Measurements from ENCODE around the gene MEX3A.

DNA sequence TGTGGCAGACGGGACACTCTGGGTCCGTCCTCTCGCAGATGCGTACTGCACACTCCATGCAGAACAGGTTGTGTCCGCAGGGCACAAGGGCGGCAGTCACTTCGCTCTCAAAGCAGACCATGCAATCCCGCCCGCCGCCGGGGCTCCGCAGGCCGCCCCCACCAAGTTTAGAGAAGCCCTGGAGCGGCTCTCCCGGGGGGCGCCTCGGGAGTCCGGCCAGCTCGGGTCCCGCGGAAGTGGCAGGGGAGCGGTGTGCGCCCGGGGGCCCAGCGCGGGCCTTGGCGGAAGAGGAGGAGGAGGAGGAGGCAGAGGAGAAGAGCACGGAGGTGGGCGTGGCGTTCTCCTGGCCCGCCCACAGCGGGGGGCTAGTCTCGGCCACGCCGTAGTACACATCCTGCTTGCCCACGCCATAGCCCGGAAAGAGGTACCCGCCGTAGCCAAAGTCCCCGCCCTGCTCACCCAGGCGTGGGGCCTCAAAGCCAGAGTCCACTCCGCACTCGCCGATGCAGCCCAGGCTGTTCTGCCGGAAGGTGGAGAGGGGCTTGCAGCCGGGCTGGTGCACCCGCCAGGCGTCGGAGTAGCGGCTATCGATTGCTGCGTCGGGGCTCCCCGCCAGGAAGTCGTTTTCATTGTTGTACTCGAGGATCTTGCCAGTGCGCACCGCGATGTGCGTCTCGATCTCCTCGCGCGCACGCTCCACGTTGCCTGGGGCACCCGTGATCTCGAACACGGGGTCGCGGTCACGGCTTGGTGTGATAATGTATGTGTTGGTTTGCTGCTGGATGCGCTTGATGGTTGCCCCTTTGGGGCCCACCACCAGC is 5.4 kb downstream of the MEX3A start:
- TF ChIP-seq POLR2A (IDR thresholded peaks at IDR 0.05; ENCODE audit: low read depth, low read length) (no peak), EZH2 (IDR thresholded peaks at IDR 0.05; ENCODE audit: borderline replicate concordance, low read depth, low read length, severe bottlenecking) (no peak), POLR2AphosphoS5 (IDR thresholded peaks at IDR 0.05; ENCODE audit: insufficient read depth, low read depth, low read length) (no peak), JUN (IDR thresholded peaks at IDR 0.05; ENCODE audit: borderline replicate concordance, insufficient read depth, insufficient read length, low read depth) (no peak), MYC (IDR thresholded peaks at IDR 0.05; ENCODE audit: low read depth, low read length) (no peak), FOS (IDR thresholded peaks at IDR 0.05; ENCODE audit: borderline replicate concordance, insufficient read depth, low read length) (no peak), GATA2 (IDR thresholded peaks at IDR 0.05; ENCODE audit: insufficient read depth, insufficient read length, low read depth, low read length) (no peak)
- TF ChIP-seq, protein P1, sequence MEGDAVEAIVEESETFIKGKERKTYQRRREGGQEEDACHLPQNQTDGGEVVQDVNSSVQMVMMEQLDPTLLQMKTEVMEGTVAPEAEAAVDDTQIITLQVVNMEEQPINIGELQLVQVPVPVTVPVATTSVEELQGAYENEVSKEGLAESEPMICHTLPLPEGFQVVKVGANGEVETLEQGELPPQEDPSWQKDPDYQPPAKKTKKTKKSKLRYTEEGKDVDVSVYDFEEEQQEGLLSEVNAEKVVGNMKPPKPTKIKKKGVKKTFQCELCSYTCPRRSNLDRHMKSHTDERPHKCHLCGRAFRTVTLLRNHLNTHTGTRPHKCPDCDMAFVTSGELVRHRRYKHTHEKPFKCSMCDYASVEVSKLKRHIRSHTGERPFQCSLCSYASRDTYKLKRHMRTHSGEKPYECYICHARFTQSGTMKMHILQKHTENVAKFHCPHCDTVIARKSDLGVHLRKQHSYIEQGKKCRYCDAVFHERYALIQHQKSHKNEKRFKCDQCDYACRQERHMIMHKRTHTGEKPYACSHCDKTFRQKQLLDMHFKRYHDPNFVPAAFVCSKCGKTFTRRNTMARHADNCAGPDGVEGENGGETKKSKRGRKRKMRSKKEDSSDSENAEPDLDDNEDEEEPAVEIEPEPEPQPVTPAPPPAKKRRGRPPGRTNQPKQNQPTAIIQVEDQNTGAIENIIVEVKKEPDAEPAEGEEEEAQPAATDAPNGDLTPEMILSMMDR (IDR thresholded peaks at IDR 0.05; ENCODE audit: extremely low read depth in 1 of 2, insufficient read depth in 1 of 2, low read depth in 1 of 2, low read length in 2 of 2), result no peak
- TF ChIP-seq, protein P2, sequence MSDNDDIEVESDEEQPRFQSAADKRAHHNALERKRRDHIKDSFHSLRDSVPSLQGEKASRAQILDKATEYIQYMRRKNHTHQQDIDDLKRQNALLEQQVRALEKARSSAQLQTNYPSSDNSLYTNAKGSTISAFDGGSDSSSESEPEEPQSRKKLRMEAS (IDR thresholded peaks at IDR 0.05; ENCODE audit: insufficient read depth, insufficient read length), result no peak

Measured in endothelial cell of umbilical vein (primary cell).